GM21447 (cell line): Measurements from ENCODE around the gene ABCC4.

Experiments
- ATAC-seq: cut with Tn5 transposase; IDR thresholded peaks from one replicate; pipeline ENCODE4 v1.9.1; 2021; ENCODE audit not compliant: unreplicated experiment

Gene ABCC4

DNA sequence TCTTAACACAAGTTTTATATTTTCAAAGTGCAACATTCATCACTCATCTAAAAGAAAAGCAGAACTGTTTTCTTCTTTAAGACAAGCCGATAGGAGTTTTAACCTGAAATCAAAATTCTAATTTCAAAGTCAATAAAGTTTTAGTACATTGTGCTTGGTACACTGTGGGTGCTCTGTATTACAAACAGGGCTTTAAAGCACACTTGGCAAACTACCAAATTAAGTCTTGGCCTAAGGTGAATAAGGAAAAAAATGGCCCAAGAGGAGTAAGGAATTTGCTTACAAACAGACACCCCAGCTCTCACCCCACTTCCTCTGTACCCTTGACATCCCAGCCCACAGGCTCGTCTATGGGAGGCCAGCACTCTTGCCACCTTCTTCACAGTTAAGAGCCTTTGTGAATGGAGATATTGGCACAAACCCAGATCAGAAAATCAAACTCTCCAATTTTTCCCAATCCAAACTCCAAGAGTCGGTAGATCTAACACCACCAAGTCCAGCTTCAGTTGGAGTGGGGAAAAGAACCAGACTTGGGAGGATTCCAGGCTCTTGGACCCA, 66.0 kb downstream of the ABCC4 start:
- ATAC-seq = no peak

DNA sequence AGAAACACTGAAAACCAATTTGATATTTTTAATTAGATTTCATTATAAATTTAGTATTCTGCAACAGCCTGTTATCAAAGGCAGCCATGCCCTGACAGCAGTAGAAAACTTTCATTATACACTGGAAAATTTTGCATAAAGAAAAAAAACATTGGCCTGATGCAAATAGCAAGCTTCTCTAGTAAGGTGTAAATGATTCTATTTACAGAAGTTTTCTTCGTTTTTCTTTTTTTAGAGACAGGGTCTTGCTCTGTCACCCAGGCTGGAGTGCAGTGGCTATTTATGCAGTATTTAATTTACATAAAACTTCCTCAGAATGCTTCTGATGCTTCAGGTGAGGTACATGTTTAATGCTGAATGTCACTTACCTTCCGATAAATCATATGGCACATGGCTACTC, 67.0 kb downstream of the ABCC4 start:
- peak; percentile 87 for ATAC-seq

DNA sequence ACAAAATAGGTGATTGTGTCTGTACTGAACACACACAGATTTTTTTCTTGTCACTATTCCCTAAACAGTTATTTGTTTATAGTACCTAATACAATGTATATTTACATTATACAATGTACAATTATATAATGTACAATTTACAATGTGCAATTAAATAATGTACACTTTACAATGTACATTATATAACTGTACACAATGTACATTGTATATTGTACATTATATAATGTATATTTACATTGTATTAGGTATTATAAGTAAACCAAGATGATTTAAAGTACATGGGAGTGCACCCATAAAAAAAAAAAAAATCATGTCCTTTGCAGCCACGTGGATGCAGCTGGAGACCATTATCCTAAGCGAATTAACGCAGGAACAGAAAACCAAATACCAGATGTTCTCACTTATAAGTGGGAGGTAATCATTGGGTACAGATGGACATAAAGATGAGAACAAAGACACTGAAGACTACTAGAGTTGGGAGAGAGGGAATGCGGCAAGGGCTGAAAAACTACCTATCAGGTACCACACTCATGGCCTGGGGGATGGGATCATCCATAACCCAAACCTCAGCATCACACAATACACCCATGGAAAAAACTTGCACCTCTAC, 68.1 kb downstream of the ABCC4 start:
- ATAC-seq = no peak

DNA sequence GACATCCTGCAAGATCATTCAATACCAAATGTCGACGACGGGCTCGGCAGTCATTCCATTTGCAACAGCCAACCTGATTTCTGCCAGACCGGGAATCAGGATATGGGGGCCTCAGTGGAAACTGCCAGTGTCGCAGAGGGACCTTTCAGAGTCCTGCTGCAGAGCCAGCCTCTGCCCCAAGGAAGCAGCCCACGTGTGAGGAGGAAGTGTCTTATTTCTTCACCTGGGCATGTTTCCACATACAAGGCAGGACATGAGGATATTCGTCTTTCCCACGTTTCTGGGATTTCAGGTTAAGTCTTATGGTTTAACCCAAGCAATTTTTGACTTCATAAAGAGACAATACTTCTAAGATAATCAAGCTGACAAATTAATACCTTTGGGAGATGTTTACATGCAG, 69.9 kb downstream of the ABCC4 start:
- no peak for ATAC-seq

DNA sequence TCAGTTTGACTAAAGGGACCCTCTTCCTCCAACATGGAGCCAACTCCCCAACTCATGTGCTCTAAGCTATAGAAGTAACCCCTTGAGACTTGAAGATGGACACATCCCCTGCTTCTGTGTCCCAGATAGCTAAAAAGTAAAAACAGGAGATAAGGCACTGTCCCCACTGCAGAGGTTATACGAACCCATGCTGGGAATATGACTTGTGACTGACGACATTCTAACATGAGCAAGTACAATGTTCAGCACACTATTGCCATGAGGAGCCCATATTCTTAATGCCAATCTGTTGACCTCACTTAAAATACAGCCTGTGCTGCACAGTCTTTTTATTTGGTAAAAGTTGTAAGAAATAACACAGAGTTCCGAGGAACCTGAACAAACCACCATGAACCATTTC, 71.4 kb downstream of the ABCC4 start:
- no peak for ATAC-seq

- no peak for ATAC-seq
These were observed 73.1 kb downstream of the ABCC4 start for GRCh38 chr13:95228130-95228529.

DNA sequence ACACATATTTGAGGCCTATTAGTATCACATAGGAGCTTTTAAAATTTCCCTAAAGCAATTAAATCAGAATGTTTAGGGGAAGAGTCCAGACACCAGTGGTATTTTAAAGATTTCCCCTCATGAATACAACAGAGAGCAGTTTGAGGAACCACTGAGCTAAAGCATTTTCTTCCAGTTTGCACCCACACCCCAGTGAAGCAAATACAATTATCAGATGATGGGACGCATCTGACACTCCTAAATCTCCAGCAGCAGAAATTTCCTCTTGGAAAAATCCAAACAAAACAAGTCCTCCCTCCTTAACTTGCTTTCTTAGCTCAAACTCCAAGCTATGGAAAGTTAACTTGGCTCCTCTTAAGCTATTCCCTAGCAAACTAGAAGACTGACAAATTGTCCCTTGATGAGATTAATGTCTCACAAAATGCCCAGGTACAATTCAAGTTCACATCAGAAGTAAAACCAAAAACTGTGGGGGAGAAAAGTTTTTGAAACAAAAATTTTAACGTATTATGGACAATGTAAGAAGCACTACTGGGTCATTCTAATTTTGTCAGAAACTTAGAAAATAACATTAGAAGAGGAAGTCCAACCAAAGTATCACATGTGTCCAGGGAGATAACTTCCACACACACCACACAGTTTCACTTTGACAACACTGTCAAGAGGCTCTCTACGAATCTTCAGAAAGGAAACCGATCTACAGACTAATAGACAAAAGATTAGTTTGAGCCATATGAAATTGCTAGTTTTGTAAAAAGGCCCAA, 74.1 kb downstream of the ABCC4 start:
- peak; percentile 88 for ATAC-seq

DNA sequence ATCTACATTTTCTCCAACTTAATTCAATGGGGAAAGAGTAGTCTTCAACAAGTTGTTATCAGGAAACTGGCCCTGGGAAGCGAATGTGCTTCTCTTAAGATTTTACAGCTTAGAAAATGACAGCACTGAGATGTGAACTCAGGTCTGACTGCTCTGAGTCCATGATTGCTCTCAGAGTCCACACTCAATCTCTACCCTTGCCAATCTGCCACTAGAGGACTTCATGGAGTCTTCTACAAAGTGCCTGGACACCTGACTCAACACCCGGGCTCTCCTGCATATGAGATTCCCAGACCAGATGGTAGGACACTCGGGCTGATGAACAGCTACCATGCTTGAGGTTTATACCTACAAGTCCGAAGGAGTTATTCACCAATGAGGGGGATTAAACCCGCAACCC, 74.8 kb downstream of the ABCC4 start:
- ATAC-seq = peak; percentile 10

DNA sequence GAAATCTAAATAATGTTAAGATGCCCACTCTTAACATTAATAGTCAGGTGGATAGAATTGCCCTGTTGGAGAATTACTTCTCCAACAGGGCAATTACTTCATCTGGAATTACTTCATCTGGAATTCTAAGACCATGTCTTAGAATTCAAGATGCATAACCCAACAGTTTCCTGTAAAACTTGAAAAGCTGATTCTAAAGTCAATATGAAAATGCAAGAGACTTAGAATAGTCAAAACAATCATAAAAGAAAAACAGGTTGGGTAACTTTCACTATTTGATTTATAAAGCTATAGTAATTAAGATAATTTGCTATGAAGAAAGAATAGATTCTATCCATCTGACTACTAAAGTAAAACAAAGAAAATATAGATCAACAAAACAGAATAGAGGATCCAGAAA, 75.2 kb downstream of the ABCC4 start:
- ATAC-seq = no peak

- ATAC-seq = no peak
These were observed 77.2 kb downstream of the ABCC4 start for GRCh38 chr13:95224064-95224463.

GRCh38 chr13:95222733-95223018, 78.6 kb downstream of the ABCC4 start:
- ATAC-seq = no peak

DNA sequence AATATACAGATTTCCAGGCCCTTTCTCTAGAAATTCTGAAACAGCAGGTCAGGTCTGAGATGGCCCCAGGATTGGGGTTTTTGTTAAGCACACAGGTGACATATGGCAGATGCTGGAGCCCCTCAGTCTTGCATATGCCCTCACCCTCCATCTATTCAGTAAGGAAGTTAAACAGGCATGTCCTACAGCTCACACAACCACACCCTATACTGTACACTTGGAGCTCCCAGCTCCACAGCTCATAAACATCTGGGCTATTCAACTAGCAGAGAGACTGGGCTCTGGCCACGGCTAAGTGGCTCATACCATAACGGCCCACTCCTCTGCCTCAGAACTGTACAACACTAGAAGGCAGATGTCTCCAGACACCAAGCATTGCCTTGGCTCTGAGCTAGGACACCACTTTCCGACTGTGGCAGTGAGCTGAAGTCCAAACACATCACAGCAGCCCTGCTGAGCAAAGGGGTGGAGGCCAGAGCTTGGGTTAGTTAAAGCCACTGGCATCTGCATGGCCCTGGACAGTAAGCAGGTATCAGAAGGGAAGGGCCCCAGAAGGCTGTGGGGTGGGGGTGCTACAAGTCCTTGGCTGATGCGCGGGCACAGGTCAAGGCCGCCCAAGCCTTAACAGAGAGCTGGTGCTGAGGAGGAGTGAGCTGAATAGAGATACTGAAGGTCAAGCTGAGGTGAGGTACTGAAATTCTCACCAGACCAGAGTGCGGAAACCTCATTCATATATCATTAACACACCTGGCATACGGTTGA, 79.1 kb downstream of the ABCC4 start:
- peak; percentile 52 for ATAC-seq

GRCh38 chr13:95220611-95221010, 80.6 kb downstream of the ABCC4 start:
- no peak for ATAC-seq

DNA sequence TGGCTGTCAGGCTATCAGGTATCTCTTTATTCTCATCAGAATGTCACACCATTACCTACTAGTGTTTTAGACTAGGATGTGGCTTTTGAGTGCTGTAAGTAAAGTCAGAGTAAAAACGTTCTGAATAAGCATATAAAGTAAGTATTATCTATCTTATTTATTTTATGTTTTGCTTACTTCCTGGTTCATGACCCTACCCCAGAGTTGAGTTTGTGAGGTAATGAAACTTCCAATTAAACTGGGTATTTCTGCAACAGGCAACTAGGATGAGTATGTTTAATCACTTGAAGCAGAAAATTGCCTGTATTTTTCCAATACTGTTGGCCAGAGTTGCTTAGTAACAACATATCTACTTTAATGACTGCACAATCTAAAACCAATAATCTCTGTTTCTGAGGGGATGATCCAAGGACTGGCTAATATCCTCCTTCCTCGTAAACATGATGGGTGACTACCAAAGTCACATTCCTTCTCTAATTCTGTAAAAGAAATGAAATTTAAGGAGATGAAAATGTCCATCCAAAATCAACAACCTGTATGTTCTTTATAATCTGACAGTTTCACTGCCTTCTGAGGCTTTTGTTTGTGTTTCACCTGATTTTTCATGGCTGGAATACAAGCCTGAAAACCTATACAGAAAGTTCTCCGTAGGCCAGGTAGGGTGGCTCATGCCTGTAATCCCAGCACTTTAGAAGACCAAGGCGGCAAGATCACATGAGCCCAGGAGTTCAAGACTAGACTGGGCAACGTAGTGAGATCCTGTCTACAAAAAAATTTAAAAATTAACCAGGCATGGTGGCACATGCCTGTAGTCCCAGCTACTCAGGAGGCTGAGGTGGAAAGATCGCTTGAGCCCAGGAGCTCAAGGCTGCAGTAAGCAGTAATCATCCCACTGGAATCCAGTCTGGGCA, 83.1 kb downstream of the ABCC4 start:
- ATAC-seq = no peak

DNA sequence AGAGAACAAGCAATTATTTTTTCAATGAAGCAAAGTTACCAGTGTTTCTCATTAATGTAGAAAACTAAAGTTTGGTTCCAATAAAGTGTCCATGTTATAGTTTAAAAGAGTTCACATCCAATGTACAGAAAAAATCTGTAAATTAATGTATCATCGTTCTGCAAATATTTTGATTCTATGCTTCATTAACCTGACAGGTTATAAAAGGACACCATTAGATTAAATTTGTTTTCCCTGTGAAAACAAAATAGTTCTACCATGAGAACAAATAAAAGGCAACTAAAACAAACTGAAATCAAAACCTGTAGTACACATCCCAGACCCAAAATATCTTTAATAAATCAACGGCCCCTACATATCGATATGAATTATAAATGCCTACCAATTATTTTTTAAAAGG, 85.1 kb downstream of the ABCC4 start:
- no peak for ATAC-seq

DNA sequence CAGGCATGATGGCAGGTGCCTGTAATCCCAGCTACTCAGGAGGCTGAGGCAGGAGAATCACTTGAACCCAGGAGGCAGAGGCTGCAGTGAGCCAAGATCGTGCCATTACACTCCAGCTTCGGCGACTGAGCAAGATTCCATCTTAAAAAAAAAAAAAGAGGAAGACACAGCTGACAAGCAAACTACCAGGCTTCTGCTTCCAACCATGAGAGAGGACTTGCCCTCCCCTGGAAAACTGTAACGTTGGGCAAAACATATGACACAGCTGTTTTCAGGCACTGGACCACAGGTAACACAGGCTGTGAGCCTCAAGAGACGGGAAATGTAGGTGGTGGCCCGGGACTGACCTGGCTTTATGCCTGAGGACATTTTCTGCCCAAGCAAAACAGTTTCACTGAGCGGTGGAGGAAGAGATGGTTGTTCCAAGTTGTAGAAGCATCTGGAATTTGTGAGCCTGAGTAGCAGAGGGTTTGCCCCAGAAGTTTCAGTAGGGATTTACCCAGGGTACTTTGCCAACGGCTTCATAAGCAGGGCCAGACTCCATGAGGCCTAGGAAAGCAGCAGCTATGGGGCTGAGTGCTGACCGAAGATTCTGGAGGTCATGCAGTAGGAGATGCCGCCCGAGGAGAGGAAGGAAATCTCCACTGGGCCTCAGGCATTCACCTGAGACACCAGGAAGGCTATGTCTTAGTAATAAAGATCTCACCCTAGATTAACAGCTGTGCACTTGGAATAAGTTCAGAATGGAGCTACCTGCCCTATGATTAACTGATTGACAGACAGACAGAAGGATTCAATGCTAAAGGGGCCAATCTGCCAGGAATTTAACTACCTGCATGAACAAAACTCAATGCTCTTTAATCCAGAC, 88.0 kb downstream of the ABCC4 start:
- ATAC-seq = no peak

- ATAC-seq = no peak
These were observed 92.1 kb downstream of the ABCC4 start for GRCh38 chr13:95209109-95209508.

DNA sequence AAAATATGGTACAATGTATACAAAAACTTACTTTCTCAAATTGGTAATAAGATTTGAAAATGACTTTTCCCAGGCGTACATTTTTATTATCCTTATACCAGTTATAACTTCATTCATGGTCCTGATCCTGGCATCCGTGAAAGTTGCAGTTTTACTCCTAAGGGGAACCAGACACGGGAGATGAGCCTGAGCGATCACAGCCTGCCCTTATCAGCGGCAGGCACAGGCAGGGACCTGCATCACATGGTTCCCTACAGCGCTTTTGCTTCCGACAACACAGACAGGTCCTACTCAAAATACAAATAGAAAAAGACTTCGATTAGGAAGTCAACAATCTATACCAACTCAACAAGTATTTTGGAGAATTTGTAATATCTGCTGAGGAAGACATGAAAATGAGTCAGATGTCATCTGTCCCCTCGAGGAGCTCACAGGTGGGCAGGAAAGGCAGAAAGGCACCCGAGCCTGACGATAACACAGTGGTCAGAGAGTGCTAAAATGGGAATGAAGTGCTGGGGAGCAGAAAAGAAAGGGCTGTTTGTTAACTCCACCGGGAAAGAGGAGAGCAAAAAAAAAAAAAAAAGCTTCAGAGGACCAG, 93.4 kb downstream of the ABCC4 start:
- peak; percentile 95 for ATAC-seq

- ATAC-seq = no peak
These were observed 95.1 kb downstream of the ABCC4 start for GRCh38 chr13:95206116-95206515.
